Naive B cell (primary cell): ENCODE measurements around the gene PBX1. TPM values are rescaled to one million over a fixed set of nuclear protein-coding genes. Genes with fewer than 3 reads are reported as not detected.

Source experiments
- ATAC-seq, 2 donors: fragments of 150-1000 bp; cut with Tn5 transposase; 2 replicates each; pipeline ENCODE4 v1.10.0; 2021; ENCODE audit warnings: low read depth in 2 of 2, mild to moderate bottlenecking in 2 of 2, moderate library complexity in 2 of 2
- DNase-seq: peaks from one replicate; pipeline ENCODE4 v3.0.0; 2022
- H3K27ac Mint-ChIP-seq, 6 donors: one replicate each; pipeline ENCODE4 v1.8.0; 2020 to 2022; ENCODE audit warnings: mild to moderate bottlenecking in 6 of 6, mixed read lengths in 6 of 6, moderate library complexity in 5 of 6, inconsistent platforms in 2 of 6
- H3K27me3 Mint-ChIP-seq, 3 donors: one replicate each; pipeline ENCODE4 v1.8.0; 2021 to 2022; ENCODE audit warnings: mixed read lengths in 3 of 3, mild to moderate bottlenecking in 1 of 3
- H3K36me3 Mint-ChIP-seq, 2 donors: one replicate each; pipeline ENCODE4 v1.8.0; 2020 to 2022; ENCODE audit warnings: mixed read lengths in 2 of 2, inconsistent platforms in 1 of 2, mild to moderate bottlenecking in 1 of 2
- H3K4me1 Mint-ChIP-seq, 3 donors: one replicate each; pipeline ENCODE4 v1.8.0; 2020 to 2022; ENCODE audit warnings: mixed read lengths in 3 of 3, inconsistent platforms in 1 of 3, mild to moderate bottlenecking in 1 of 3, moderate library complexity in 1 of 3
- H3K4me3 Mint-ChIP-seq, 8 donors: one replicate each; pipeline ENCODE4 v1.8.0; 2020 to 2022; ENCODE audit warnings: mild to moderate bottlenecking in 8 of 8, mixed read lengths in 8 of 8, moderate library complexity in 8 of 8, inconsistent platforms in 2 of 8
- H3K9me3 Mint-ChIP-seq, 7 donors: one replicate each; pipeline ENCODE4 v1.8.0; 2020 to 2022; ENCODE audit warnings: mixed read lengths in 7 of 7, mild to moderate bottlenecking in 5 of 7, inconsistent platforms in 2 of 7, moderate library complexity in 1 of 7
- polyA plus RNA-seq, 6 donors: library from polyadenylated mRNA; unstranded; fragments of 300-500 nt; fragmentation: Illumina TruSeq; gene quantifications; one replicate each; pipeline ENCODE4 v1.2.3, GENCODE V29; 2021; ENCODE audit warnings: low read depth in 6 of 6

PBX1 gene
- polyA plus RNA-seq, 6 donors from 2014 or later, result 0.04 to 0.70 (median 0.33) TPM; not detected in 1

DNA sequence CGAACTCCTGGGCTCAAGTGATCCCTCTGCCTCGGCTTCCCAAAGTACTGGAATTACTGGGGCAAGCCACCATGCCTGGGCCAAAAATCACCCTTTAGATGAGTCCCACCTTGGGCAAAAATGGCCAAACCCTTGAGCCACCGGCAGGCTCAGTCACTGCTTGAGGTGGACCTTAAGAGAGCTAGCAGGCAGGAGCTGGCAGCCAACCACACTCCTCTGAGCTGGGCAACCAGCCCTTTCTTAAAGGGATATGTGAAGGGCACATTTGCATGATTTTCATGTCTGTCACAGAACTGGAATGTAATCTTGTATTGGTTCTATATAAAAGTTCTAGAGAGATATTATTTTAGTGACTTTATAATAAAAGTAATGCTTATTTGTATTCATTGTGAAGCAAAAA is 316.5 kb downstream of the PBX1 start:
- no peaks in the 10 kb centered on the region for H3K36me3 Mint-ChIP-seq
- peaks cover 0 to 2% (median 0%) of the 10 kb centered on the region in 7 donors for H3K9me3 Mint-ChIP-seq
- peaks cover 0 to 11% (median 10%) of the 10 kb centered on the region in 3 donors for H3K27me3 Mint-ChIP-seq
- H3K27ac Mint-ChIP-seq, result no peak overlapping the region
- no peaks in the 10 kb centered on the region for H3K4me1 Mint-ChIP-seq
- no peak overlapping the region for H3K4me3 Mint-ChIP-seq
- no peak for ATAC-seq
- DNase-seq, result no peak

GRCh38 chr1:164876398-164877116 is 317.6 kb downstream of the PBX1 start:
- no peaks in the 10 kb centered on the region for H3K36me3 Mint-ChIP-seq
- peaks cover 0 to 15% (median 10%) of the 10 kb centered on the region in 3 donors for H3K27me3 Mint-ChIP-seq
- DNase-seq (no peak), ATAC-seq (no peak)
- H3K9me3 Mint-ChIP-seq, result peaks cover 0 to 7% (median 0%) of the 10 kb centered on the region in 7 donors
- no peak overlapping the region for H3K27ac Mint-ChIP-seq
- no peaks in the 10 kb centered on the region for H3K4me1 Mint-ChIP-seq
- H3K4me3 Mint-ChIP-seq, result no peak overlapping the region

DNA sequence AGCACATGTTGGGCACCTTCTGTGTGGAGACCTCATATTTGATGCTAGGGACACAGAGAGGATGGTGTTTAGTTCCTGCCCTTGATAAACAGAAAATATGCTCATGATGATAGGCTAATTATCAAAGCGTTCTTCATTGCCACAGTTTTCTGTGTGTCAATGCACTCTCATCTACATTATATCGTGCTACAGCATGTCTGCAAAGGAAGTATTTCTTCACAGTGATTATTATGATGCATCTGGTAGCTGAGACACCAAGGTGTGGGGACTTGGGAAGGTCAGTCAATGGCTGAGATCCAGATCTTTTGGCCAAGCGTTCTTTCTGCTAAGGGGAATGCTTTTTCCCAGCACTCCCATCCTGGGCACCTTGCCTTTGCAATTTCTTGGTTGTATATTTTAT is 321.2 kb downstream of the PBX1 start:
- no peak overlapping the region for H3K27ac Mint-ChIP-seq
- no peaks in the 10 kb centered on the region for H3K4me1 Mint-ChIP-seq
- H3K9me3 Mint-ChIP-seq, result peaks cover 0 to 7% (median 0%) of the 10 kb centered on the region in 7 donors
- H3K27me3 Mint-ChIP-seq, result peaks cover 0 to 4% (median 4%) of the 10 kb centered on the region in 3 donors
- H3K36me3 Mint-ChIP-seq, result no peaks in the 10 kb centered on the region
- DNase-seq (no peak), ATAC-seq (no peak)
- H3K4me3 Mint-ChIP-seq, result no peak overlapping the region

- ATAC-seq (no peak), DNase-seq (no peak)
- Mint-ChIP-seq H3K4me3 (no peak overlapping the region), H3K27me3 (peaks cover 0 to 7% (median 4%) of the 10 kb centered on the region in 3 donors), H3K4me1 (no peaks in the 10 kb centered on the region), H3K9me3 (peaks cover 0 to 7% (median 0%) of the 10 kb centered on the region in 7 donors), H3K36me3 (no peaks in the 10 kb centered on the region), H3K27ac (no peak overlapping the region)
Measured at GRCh38 chr1:164880644-164881043, 321.7 kb downstream of the PBX1 start.

- H3K4me1 Mint-ChIP-seq, result no peaks in the 10 kb centered on the region
Measured at GRCh38 chr1:164885311-164885710, 326.3 kb downstream of the PBX1 start.

DNA sequence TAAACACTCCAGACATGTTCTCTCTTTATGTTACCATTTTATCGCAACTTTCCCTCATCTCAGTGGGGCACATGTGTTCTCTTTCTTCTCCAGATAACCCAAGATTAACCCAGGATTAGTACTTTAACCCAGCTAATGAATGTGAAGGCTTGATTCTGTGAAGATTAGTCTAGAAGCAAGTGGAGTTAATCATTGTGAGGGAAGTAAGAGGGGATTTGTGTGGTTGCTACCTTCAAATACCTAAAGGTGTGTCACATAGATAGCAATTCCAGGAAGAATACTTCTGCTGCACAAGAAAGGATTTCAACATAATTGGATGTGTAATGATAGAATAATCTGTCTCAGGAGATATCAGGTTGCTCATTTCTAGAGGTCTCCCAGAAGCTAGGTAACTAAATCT is 327.1 kb downstream of the PBX1 start:
- H3K27me3 Mint-ChIP-seq, result peaks cover 0 to 5% (median 4%) of the 10 kb centered on the region in 3 donors
- peaks cover 0 to 10% (median 2%) of the 10 kb centered on the region in 7 donors for H3K9me3 Mint-ChIP-seq

More at GRCh38 chr1:164885311-164885710, 326.3 kb downstream of the PBX1 start:
- DNase-seq (no peak), ATAC-seq (no peak)
- Mint-ChIP-seq H3K27ac (no peak overlapping the region), H3K9me3 (peaks cover 0 to 12% (median 2%) of the 10 kb centered on the region in 7 donors), H3K36me3 (no peaks in the 10 kb centered on the region), H3K4me3 (no peak overlapping the region), H3K27me3 (peaks cover 0 to 5% (median 4%) of the 10 kb centered on the region in 3 donors)

DNA sequence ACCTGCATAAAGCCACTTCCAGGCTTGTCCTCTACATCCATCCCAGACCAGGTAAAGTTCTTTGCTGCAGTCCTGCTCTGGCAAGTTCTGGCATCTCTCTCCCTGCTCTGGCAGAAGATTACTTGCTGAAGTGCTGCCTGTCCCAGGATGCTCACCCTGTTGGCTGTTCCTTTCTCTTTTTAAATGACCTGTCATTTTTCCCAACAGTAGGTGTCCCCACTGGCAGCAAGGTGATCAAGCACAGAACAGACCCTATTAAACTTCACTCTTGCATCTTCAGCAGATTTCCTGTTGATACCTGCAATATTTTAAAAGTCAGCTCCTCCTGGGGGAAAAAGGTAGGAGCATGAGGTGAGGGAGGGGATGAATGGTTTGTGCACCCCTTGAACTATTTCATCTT is 332.6 kb downstream of the PBX1 start:
- Mint-ChIP-seq H3K4me3 (no peak overlapping the region), H3K27me3 (no peaks in the 10 kb centered on the region), H3K27ac (no peak overlapping the region), H3K4me1 (no peaks in the 10 kb centered on the region), H3K36me3 (no peaks in the 10 kb centered on the region), H3K9me3 (peaks cover 0 to 8% (median 4%) of the 10 kb centered on the region in 7 donors)
- no peak for DNase-seq
- no peak for ATAC-seq

More for the DNA sequence above, 327.1 kb downstream of the PBX1 start:
- ATAC-seq, result no peak
- H3K36me3 Mint-ChIP-seq, result no peaks in the 10 kb centered on the region
- DNase-seq, result no peak
- H3K27ac Mint-ChIP-seq, result no peak overlapping the region
- H3K4me1 Mint-ChIP-seq, result no peaks in the 10 kb centered on the region
- no peak overlapping the region for H3K4me3 Mint-ChIP-seq

- Mint-ChIP-seq H3K36me3 (no peaks in the 10 kb centered on the region), H3K27ac (peak overlapping the region in 1 of 6 donors; percentile 35), H3K27me3 (no peaks in the 10 kb centered on the region), H3K4me1 (no peaks in the 10 kb centered on the region), H3K4me3 (no peak overlapping the region), H3K9me3 (peaks cover 0 to 12% (median 8%) of the 10 kb centered on the region in 7 donors)
- DNase-seq (no peak), ATAC-seq (no peak)
Measured at GRCh38 chr1:164895026-164895912, 336.3 kb downstream of the PBX1 start.

DNA sequence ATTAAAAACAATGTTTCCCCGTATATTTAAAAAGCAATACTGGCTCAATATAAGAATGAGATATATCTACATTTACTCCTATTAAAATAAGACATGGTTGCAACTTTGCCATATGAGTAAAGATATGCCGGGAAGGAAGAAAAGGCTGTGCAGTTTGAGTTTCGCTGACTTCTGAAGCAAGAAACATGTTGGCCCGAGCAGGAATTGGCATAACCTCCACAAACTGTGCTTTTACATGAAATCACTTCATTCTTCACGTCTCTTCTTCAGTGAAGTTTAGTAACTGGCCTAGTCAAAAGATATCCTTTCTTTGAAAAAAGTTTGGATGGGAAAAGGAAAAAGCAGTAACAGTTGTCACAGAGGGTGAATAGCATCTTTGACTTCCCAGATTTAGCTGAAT is 342.0 kb downstream of the PBX1 start:
- no peak overlapping the region for H3K27ac Mint-ChIP-seq
- H3K9me3 Mint-ChIP-seq, result peaks cover 2 to 12% (median 8%) of the 10 kb centered on the region in 7 donors
- H3K4me3 Mint-ChIP-seq, result no peak overlapping the region
- no peaks in the 10 kb centered on the region for H3K36me3 Mint-ChIP-seq
- DNase-seq (no peak), ATAC-seq (no peak)
- H3K27me3 Mint-ChIP-seq, result no peaks in the 10 kb centered on the region
- H3K4me1 Mint-ChIP-seq, result no peaks in the 10 kb centered on the region
